ENCODE results near the gene CNTFR.
"Not testable (repeated sequence)": the region's sequence is repeated elsewhere in the genome, so short reads cannot be mapped to it uniquely, and the experiment has no call there.

Gene CNTFR, protein sequence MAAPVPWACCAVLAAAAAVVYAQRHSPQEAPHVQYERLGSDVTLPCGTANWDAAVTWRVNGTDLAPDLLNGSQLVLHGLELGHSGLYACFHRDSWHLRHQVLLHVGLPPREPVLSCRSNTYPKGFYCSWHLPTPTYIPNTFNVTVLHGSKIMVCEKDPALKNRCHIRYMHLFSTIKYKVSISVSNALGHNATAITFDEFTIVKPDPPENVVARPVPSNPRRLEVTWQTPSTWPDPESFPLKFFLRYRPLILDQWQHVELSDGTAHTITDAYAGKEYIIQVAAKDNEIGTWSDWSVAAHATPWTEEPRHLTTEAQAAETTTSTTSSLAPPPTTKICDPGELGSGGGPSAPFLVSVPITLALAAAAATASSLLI

DNA sequence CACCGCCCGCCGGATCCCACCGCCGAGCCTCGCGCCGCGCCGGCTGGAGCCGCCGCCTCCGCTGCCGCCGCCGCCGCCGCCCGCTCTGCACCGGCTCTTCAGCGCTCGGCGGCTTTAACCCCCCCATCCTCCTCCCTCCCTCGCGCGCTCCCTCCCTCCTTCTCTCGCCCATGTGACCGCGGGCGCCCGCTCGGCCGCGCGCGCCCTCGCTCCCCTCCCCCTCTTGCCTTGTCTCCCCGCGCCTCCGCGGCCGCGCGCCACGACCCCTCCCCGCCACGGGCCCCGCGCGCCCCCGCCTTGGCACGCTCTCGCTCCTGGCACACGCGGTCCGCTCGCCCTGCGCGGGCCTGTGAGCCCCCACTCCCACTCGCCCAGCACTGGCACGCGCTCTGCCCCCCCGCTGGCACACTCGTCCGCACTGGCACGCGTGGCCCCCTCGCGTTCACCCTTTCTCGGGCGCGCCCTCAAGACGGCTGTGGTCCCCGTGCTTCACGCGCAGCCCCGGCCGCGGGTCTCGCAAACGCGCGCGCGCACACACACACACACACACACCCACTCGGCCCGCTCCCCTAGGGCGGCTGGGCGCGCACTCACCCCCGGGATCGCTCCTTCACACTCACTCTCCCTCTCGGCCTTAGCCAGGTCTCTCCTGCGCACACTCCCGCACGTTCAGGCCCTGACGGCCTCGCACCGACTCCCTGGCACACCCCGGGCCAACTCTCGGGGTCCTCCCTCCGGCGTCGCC is at the start of gene CNTFR:
CNTFR (minus strand) TSS at position 89 of the 745 bp plus-strand sequence. CDS start 20,743 bp downstream, outside the sequence.
- no peak for FAIRE-seq

DNA sequence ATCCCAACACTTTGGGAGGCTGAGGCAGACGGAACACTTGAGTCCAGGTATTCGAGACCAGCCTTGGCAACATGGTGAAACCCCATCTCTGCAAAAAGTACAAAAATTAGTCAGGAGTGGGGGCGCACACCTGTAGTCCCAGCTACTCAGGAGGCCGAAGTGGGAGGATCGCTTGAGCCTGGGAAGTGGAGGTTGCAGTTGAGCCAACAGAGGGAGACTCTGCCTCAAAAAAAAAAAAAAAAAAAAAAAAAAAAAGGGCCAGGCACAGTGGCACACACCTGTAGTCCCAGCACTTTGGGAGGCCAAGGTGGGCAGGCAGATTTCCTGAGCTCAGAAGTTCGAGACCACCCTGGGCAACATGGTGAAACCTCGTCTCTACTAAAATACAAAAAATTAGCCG is 49.8 kb upstream of the CNTFR start:
- not testable (repeated sequence) for FAIRE-seq

DNA sequence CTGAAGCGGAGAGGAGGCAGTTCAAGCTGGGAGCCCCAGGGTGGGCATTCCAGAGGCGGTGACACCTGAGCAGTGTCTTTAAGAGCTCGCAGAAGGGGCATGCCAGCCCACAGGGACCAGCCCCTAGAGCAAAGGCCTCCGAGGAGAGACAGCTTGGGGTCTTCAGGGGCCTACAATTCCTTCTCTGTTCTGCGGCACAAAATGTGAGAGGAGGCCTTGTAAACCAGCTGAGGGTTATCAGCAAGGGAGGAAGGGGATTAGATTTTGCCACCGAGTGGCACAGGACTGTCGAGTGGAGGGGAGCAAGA is 48.6 kb upstream of the CNTFR start:
- FAIRE-seq, result no peak

DNA sequence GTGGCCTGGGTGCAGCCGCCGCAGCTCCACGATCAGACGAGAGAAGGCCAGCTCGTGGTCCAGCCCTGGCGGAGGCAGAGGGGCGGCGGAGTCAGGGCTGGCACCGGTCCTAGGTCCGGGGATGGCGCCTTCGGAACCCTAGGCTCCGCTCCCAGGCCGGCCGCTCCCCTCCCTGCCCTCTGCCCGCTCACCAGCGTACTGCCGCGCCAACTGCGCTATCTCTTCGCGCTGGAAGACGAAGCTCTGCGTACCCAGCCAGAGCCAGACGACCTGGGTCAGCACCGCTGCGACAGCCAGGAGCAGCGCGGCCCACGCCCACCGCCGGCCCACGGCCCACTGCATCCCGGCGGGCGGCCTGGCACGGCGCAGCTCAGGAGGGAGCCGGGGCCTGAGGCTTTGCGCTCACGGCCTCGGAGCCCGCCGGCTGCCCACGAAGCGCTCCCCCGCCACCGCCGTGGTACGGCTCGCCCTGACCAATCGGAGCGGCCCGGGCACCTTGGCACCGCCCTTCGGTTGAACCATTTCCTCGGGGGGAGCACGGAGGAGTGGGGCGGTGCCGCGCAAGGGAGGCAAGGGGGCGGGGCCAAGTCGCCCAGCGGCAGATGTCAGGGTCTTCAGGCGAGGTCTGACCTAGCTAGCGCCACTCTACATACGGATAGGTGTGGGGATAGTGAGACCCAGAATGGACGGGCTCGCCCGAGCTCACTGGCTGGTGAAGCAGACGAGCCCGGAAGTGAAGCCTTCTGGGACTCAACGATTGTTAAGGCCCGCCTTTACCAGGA is 48.0 kb upstream of the CNTFR start, which contains the start of gene SIGMAR1:
SIGMAR1 (minus strand) TSS at position 432 of the 782 bp plus-strand sequence; CDS start at position 342, 90 bp downstream.
- FAIRE-seq, result no peak

DNA sequence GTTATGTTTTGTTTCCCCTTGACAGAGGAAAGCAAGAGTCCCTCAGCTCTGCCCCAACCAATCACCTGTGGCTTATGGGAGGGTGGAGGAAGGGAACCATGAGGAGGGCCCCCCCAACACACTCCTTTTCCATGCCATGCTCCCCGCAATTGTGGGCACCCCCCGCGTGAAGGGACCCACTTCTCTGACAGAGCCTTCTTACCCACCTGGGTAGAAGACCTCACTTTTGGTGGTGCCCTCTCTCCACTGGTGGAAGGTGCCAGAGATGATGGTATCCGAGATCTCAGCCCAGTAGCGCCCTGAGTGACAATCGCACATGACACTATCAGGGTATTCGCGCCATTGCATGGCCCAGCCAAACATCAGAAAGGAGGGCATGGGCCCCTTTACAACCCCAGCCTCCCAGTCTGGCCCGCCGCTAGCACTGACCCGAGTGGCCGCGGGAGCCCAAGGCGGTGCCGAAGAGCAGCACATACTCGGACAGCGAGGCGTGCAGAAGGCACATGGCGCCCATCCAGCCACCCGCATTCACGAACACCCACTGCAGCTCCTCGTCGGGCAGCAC is 47.3 kb upstream of the CNTFR start:
- FAIRE-seq, result no peak

DNA sequence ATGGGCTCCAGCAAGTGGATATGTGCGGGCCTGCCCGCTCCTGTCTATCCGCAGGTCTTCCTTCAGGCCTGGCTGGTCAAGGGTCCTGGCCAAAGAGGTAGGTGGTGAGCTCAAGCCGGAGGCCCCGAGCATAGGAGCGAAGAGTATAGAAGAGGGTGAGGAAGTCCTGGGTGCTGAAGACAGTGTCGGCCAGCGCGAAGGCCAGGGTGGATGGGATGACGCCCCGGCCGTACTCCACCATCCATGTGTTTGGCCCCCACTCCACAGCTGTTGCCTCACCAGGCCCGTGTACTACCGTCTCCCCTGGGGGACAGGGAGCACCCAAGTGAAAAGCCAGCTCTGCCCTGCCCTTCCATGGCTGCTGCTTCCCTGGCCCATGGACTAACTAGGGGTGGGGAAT is 46.0 kb upstream of the CNTFR start:
- no peak for FAIRE-seq

DNA sequence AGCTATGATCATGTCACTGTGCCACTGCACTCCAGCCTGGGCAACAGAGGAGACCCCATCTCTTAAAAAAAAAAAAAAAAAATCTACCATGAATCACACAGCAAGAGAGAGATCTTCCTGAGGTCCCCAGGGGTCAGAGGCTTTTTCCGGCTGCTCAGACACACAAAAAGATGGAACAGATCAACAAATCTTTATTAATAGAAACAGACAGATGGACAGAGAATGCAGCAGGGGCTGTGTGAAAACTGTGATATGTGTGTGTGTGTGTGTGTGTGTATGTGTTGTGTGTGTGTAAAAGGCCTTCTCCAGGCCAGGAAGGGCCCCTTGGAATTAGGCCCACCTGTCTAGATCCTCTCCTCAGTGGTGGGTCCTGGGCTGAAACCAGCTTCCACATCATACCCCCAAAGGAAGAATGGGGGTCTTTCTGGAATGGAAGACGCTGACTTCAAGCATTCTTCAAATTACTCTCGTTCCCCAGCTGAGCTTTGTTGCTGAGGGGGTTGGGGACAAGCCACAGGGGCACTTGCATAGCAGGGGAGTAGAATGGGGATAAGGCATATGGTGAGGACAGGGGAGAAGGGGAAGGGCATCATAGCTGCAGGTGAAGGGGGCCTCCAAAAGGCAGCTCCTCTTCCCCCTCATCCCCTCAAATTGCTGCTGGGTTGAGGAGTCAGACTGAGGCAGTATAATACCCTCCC is 45.2 kb upstream of the CNTFR start:
- FAIRE-seq, result no peak

DNA sequence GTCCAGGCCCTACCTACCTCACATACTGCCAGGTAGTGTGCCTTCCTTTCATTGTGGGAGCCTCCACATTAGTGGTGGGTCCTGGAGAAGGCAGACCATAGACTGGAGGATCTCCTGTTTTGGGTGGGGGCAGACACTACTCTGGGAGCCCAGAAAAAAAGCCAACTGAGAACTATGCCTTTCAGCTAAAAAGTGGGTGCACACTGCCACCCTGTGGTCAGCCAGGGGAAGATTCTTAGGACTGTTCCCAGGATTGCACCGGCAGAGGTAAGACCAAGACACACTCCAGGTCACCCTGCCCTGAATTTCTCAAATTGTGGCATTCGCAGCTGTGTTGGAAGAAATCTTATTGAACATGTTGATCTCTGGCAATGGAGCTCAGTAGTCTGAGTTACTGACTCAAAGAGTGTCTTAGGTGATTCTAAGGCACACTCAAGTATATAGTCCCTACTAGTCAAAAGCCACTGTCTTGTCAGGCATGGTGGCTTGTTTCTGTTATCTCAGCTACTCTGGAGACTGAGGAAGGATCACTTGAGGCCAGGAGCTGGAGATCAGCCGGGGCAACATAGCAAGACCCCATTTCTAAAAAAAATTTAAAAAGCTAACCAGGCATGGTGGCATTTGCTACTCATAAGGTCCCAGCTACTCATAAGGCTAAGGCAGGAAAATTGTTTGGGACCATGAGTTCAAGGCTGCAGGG is 44.5 kb upstream of the CNTFR start:
- no peak for FAIRE-seq

DNA sequence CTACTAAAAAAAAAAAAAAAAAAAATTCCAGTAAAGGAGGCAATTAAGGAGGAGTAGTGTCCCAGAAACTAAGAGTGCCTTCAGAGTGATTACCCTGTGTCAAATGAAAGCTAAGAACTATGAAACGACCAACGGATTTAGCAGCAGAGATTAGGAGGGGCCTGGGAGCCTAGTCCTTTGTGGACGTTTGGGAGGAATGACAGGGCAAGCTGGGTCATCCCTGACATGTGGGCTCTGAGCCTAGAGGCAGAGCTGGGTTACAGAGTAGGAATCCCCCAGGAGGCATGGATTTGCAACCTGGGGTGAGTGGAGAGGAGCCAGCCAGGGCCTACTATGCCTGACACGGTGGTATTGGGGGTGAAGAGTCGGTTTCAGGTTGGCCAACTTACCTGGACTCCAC is 43.6 kb upstream of the CNTFR start:
- no peak for FAIRE-seq

DNA sequence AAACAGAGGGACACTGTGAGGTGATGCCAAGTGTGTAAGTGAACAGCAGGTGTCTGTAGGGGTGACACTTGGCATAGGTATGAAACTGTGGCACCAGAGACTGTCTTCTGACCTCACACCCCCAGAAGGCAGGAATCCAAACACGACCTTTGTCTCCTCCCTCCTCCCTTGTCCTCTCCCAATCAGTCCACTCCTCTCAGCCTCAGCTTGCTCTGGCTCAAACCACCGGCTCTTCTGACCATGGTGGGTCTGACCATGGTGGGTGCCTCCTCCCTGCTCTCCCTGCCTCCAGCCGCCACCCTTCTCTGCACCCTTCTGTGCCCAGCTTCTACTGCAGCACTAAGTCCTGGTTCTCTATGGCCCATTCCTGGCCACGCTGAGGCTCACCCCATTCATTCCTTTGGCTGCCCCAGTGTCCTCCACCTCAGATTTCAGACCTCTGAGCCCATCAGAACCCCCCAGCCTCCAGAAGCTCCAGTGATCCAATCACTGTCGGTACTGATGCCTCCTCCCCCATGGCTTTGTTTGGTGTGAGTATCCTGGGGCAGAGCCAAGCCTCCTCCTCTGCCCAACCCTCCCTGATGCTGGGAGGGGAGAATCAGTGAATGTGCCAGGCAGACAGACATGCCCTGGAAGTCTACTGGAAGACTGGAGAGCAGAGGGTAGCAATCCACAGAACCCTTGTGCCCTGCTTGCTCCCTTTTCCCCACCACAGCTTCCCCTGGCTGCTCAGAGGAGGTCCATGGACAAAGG is 41.1 kb upstream of the CNTFR start:
- FAIRE-seq, result no peak

DNA sequence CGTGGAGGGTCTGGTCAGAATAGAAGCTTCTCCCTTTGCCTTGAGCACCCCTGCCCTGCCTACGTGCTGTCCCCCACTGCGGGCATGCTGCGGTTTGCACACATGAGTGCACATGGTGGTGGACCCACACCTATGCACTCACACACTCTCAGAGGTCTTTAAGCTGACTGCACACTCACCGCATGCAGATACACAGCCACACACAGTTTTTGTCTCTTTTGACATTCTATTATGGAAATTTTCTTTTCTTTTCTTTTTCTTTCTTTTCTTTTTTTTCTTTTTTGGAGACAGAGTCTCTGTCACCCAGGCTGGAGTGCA is 39.9 kb upstream of the CNTFR start:
- FAIRE-seq, result no peak

DNA sequence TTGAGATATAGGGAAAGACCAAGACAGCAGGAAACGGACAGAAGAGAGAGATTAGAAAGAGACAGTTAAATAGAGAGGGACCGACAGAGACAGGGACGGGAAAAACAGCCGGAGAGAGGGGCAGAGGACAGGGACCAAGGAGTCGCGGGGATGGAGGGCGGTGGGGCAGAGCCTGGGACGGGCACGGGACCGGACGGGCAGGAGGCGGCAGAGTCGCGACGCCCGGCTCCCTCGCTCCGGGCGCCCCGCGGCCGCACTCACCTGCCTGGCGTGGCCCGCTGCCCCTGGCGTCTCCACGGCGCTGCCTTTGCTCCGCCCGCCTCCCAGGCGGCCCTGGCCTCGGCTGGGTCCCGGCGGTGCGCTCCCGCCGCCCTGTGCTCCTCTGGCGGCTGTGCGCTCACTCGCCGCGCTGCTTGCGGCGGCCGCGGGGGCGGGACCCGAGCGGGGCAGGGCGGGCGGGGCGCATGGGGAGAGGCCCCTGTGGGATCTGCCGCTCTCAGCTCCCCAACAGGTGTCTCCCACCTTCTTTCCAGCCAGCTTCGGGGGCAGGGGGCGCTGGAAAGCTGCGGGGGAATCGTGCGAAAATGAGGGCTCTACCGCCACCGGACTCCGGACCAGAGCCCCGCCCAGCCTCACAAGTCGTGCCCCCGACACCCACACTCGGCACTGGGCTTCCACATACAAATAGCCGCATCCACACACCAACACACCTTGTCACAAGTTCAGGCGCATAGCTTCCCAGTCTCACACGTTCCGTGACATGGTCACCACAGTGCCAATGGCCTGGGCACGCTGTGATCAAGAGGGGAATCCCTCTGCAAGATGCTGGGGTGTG is 39.3 kb upstream of the CNTFR start, which contains the start of gene ARID3C:
ARID3C (minus strand) TSS at position 411 of the 835 bp plus-strand sequence. CDS start 1,052 bp downstream, outside the sequence.
- FAIRE-seq, result no peak

DNA sequence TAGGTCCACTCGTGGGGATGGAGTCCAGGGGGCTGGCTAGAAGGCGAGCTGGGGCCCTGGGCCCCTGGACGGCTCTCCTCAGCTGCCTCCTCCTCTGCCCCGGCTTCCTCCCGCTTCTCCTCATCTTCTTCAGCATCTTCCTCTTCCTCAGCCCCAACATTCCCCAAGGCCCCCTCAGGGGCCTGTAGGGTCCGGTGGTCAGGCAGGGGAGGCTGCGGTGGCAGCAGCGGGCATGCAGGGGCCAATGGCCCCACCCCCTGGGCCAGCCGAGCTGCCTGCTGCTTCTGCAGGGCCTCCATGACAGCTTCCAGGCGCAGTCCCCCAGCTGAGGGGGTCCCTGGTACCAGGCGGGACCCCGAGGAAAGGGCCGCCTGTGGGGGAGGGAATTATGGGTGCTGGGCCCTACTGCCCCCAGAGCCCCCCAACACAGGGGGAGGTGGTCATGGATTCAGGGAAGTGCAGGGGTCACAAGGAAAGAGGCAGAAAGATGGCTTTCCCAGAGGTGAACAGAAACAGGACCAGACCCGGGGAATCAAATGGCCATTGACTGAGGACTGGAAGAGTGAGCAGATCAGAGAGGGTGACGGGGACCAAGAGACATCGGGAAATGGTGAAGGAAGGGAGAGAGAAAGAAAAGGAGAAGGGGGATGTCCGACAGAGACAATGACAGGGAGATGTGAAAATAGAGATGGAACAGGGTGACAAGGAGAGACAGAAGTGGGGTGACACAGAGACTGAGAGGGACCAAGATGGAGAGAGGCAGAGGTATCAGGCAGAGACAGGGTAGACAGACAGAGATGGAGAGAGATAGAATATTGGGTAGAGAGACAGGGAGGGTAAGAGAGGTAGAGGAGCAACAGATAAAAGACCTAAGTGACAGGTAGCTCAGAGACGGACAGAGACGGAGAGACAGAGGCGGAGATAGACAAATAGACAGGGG is 38.5 kb upstream of the CNTFR start:
- no peak for FAIRE-seq

DNA sequence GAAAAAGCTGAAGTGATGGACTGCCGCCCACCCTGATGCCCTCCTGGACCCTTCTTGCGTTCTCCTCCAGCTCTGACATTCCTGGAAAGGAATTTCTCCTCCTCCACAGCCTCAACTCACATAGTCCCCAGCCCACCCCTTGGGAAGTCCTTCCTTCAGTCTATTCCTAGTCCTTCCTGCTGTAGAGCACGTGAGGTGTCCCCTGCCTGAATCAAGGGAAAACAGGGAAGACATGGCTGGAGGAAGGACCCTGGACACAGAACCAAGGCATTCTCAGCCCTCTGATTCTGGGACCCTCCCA is 35.6 kb upstream of the CNTFR start:
- no peak for FAIRE-seq

DNA sequence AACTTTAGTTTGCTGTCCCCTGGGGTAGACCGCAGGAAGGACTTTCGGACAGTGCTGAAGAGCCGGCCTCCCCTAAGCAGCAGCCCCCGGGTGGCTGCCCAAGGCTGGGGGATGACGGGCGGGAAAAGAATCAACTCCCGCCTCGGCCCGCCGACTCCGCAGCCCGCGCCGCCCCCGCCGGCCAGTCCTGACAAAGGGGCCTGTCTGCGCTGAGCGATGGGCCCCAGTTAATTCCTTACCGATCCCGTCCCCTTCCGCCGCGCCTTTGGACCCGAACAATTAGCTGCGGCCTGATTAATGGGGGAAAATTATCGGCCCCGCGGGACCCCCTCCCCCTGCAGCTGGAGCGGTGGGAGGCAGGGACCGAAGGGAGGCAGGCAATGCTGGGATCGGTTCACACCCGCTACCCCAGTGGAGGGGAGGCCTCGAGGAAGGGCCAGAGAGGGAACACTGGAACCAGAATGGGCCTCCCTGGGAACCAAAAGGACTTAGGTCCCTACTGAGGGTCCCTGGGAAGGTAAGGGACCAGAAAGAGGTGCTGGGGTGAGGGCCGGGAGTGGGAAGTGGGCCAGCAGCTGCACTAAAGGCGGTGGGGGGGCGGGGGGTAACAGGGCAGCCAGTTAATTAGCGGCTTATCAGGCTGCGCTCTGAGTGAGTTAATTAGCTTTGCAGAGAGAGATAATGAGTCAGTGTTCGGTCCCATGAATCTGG is 35.1 kb upstream of the CNTFR start:
- FAIRE-seq, result no peak

DNA sequence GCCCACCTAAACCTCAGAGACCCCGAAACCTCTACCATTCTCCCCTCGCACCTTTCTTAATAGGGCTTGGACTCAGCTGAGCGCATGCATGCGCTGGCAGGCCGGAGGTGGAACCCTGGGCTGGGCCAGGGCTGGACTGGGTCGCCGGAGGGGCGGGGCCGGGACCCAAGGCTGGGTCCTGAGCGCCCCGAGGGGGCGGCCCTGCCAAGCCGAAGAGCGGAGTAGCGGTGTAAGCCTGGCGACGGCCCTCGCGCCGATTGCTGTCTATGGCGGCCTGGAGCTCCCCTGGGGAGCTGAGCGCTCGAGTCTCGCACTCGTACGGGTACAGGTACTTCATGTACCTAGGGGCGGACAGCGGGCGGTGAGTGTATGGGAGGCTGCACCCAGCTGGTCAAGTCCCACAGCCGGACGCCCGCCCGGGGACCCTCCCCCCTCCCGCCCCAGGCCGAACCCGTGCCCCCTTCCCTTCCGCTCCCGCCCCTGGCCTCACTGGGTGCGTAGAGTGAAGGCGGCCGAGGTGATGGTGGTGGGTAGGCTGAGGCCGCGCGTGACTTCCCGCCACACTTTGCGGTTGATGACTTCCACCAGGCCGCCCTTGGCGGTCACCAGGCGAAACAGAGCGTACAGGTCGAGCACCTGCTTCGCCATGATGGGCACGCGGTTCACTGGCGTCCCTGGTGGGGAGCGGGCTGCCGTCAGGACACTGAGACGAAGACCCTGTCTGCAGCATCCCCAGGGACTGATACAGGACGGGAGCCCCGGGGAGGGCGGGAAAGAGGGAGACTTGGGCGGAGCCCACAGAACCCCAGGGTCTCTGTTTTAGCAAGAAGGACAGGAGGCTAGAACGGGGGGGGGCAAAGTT is 34.1 kb upstream of the CNTFR start:
- no peak for FAIRE-seq

Measured in endometrium (tissue), 2 donors.